Upper lobe of left lung (tissue), 4 donors: ENCODE results near the gene BIVM.

ENCODE experiments used
- CTCF ChIP-seq, 6 experiments: fragments of 450-650 bp in 4 of 6; fragments of 200-600 bp in 2 of 6; sonication (generic) in 2 of 6; IDR thresholded peaks; one replicate each; pipeline ENCODE4 v1.5.1; 2016 to 2019; ENCODE audit warnings: antibody characterized with exemption in 6 of 6
- EP300 ChIP-seq, 4 donors: sonication (generic); formaldehyde crosslinking; IDR thresholded peaks; one replicate each; pipeline ENCODE4 v1.5.1; 2017; ENCODE audit warnings: antibody characterized with exemption in 4 of 4, control low read depth in 2 of 4
- POLR2A ChIP-seq, 4 donors: fragments of 450-650 bp; IDR thresholded peaks; one replicate each; pipeline ENCODE4 v1.5.1; 2016 to 2017; ENCODE audit warnings: antibody characterized with exemption in 4 of 4, mild to moderate bottlenecking in 2 of 4
- POLR2AphosphoS5 ChIP-seq, 2 donors: sonication (generic); formaldehyde crosslinking; IDR thresholded peaks; one replicate each; pipeline ENCODE4 v1.5.1; 2017; ENCODE audit warnings: antibody characterized with exemption in 2 of 2

GRCh38 chr13:102779436-102780159 is 19.3 kb upstream of the BIVM start:
- TF ChIP-seq CTCF (IDR thresholded peaks at IDR 0.05): no peak
- TF ChIP-seq POLR2A (IDR thresholded peaks at IDR 0.05): no peak
- TF ChIP-seq EP300 (IDR thresholded peaks at IDR 0.05): no peak
- no peak for TF ChIP-seq POLR2AphosphoS5 (IDR thresholded peaks at IDR 0.05)
